GM15510 (cell line): ENCODE results near the gene CP.

Experiments used
- POLR2A ChIP-seq: IDR thresholded peaks from 3 replicates; pipeline ENCODE4 v1.6.1; 2011; ENCODE audit warnings: borderline replicate concordance; ENCODE audit not compliant: insufficient read length; ENCODE audit errors: extremely low read depth

The CP gene

GRCh38 chr3:149239357-149239936 lies 17.8 kb upstream of the CP start:
- TF ChIP-seq POLR2A: no peak

- TF ChIP-seq POLR2A: no peak
These were observed 14.2 kb upstream of the CP start for GRCh38 chr3:149235599-149236424.

- no peak for TF ChIP-seq POLR2A
These were observed 13.1 kb upstream of the CP start for GRCh38 chr3:149234671-149235245.

- no peak for TF ChIP-seq POLR2A
These were observed 11.7 kb upstream of the CP start for GRCh38 chr3:149233323-149233722.

- no peak for TF ChIP-seq POLR2A
These were observed 10.2 kb upstream of the CP start for GRCh38 chr3:149231871-149232270.

- TF ChIP-seq POLR2A: no peak
These were observed 6.1 kb upstream of the CP start for GRCh38 chr3:149227591-149228268.

- TF ChIP-seq POLR2A: no peak
These were observed 5.1 kb upstream of the CP start for GRCh38 chr3:149226776-149227175.

- TF ChIP-seq POLR2A: no peak
These were observed 3.3 kb upstream of the CP start for GRCh38 chr3:149224736-149225594.

GRCh38 chr3:149223461-149223820 lies 1.8 kb upstream of the CP start:
- TF ChIP-seq POLR2A: no peak

- no peak for TF ChIP-seq POLR2A
These were observed 4.3 kb downstream of the CP start for GRCh38 chr3:149217347-149217746.

GRCh38 chr3:149216193-149216869 lies 5.3 kb downstream of the CP start:
- no peak for TF ChIP-seq POLR2A

- no peak for TF ChIP-seq POLR2A
These were observed 6.1 kb downstream of the CP start for GRCh38 chr3:149215515-149215914.

GRCh38 chr3:149214702-149215101 lies 6.9 kb downstream of the CP start:
- TF ChIP-seq POLR2A: no peak

GRCh38 chr3:149212386-149212785 lies 9.2 kb downstream of the CP start:
- TF ChIP-seq POLR2A: no peak
